ENCODE data around the gene GNAS.

GNAS gene

DNA sequence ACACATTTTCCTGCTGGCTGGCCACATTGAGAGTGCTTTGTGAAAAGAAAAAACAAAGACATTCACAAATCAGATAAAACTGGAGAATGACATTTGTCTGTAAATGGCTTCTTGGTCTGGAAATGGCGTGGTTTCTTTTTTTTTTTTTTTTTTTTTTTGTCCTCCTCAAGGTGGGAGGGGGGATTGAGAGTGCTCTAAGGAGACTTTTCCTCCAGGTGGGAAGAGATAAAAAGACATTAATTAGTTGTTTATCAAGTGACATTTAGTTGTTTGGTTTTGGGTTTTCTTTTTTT lies 40.4 kb downstream of the GNAS start:
- TF ChIP-seq, protein P1, sequence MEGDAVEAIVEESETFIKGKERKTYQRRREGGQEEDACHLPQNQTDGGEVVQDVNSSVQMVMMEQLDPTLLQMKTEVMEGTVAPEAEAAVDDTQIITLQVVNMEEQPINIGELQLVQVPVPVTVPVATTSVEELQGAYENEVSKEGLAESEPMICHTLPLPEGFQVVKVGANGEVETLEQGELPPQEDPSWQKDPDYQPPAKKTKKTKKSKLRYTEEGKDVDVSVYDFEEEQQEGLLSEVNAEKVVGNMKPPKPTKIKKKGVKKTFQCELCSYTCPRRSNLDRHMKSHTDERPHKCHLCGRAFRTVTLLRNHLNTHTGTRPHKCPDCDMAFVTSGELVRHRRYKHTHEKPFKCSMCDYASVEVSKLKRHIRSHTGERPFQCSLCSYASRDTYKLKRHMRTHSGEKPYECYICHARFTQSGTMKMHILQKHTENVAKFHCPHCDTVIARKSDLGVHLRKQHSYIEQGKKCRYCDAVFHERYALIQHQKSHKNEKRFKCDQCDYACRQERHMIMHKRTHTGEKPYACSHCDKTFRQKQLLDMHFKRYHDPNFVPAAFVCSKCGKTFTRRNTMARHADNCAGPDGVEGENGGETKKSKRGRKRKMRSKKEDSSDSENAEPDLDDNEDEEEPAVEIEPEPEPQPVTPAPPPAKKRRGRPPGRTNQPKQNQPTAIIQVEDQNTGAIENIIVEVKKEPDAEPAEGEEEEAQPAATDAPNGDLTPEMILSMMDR (IDR thresholded peaks at IDR 0.05; ENCODE audit: insufficient read depth, low read length, missing control alignments): no peak
- ChIA-PET POLR2A (no interaction called here), CTCF (no interaction called here)
- DNase-seq (ENCODE audit: low read depth, low spot score): no peak
- peak overlapping the region; percentile 71 for H3K4me3 ChIP-seq (ENCODE audit: low read depth, low read length)

DNA sequence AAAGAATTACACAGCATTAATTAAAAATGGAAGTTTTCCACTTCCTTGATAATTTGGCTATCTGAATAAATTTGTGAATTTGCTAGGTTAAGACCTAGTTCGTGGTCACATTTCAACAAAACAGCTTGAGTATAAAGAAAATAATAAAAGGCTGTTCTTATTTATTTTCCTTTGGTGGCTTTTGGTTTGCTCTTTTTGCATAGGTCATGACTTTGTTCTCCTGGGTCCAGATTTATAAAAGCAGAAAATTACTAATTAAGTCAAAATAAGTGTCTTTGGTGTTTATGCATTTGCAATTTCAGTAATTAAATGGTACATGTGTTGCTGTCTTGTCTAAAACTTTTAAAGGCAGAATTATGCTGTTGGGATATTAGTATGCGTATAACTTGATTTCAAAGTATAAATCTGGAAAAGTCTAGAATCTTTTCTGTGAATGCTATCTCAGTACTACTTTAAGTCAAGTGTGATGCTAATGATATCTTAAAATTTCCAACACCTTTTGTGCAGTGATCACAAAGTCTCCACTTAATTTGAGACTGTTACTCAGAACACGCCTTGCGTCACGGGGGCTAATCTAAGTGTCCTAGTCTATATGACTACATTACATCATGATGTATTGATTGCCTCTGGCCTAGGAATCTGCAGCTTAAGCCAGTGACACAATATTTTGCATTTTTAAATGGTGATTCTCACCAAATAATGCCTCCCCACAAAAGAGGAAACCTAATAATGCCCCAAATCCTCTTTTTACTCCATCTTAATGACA lies 41.0 kb downstream of the GNAS start:
- TF ChIP-seq, protein P1 (IDR thresholded peaks at IDR 0.05; ENCODE audit: insufficient read depth, low read length, missing control alignments): no peak
- ChIA-PET CTCF (no interaction called here), POLR2A (interaction anchor here (0.6 kb wide), 1 partner anchor 93 kb away, joined by 3 read pairs; no protein-coding TSS in a partner anchor)
- peak overlapping the region; percentile 71 for H3K4me3 ChIP-seq (ENCODE audit: low read depth, low read length)
- DNase-seq (ENCODE audit: low read depth, low spot score): no peak

DNA sequence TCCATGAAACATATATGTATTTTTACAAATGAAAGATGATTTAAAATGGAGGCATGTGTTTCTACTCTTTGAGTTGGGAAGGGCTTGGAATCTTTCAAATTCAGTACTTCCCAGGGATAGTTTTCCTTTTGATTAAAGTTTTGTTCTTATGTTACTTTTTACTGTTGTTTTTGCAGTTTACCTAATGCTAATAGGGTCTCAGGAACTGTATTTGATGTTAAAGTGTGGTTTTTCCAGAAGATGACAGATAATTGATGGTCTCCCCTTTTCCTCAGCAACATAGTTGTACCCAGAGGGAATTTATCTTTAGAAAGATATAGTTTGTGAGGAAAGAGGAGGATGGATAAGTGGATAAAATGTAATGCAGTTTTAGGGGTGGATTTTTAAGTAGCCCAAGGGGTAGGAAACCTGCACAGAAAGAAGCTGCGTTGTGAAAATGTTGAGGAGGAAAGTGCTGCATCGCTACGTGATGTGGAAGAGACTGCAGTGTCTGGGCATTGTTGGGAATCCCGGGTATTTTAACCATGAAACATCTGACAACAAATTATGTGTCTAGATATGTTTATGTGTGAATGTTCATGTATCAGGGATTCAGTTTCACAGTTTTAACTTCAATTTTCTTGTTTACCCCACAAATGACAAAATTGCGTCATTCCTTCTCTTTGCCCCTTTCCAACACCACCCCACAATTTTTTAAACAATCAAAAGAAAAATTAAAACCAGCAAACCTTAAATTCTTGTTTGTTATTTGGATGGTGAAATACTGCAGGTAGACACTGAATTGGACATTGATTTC lies 42.3 kb downstream of the GNAS start:
- H3K4me3 ChIP-seq (ENCODE audit: low read depth, low read length): peak overlapping the region; percentile 71
- DNase-seq (ENCODE audit: low read depth, low spot score): no peak
- ChIA-PET CTCF (no interaction called here), POLR2A (no interaction called here)
- TF ChIP-seq, protein P1 (IDR thresholded peaks at IDR 0.05; ENCODE audit: insufficient read depth, low read length, missing control alignments): no peak

DNA sequence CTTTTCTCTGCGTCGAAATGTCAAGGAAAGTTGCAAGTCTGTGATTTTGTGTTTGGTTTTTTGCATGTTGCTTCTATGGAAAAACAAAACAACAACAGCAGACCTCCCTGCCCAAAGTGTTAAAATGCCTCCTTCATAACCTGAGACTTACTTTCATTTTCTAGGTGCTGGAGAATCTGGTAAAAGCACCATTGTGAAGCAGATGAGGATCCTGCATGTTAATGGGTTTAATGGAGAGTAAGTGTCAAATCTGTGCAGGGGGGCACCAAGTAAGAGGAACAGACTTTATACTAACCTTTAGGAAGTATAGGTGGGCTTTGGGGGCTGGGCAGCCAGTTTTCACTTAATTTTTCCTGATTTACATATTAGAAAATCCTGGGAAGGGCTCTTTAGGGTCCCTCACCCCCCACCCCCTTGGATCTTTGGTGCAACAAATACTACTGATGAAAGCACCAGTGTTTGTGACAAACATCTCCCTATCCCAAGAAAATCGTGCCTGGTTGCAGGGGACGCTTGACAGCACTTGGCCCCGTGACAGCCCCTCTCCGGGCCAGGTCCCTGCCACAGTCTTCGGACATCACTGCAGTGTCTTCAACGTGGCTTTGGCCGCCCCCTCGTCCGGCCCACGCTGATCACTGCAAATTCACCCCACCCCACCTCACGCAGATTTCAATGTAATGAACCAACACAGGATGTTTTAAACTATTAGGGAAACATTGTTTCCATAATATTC lies 43.1 kb downstream of the GNAS start:
- ChIA-PET CTCF (no interaction called here), POLR2A (no interaction called here)
- TF ChIP-seq, protein P1 (IDR thresholded peaks at IDR 0.05; ENCODE audit: insufficient read depth, low read length, missing control alignments): no peak
- H3K4me3 ChIP-seq (ENCODE audit: low read depth, low read length): peak overlapping the region; percentile 71; the same call in 1 of the 2 replicates
- DNase-seq (ENCODE audit: low read depth, low spot score): no peak

DNA sequence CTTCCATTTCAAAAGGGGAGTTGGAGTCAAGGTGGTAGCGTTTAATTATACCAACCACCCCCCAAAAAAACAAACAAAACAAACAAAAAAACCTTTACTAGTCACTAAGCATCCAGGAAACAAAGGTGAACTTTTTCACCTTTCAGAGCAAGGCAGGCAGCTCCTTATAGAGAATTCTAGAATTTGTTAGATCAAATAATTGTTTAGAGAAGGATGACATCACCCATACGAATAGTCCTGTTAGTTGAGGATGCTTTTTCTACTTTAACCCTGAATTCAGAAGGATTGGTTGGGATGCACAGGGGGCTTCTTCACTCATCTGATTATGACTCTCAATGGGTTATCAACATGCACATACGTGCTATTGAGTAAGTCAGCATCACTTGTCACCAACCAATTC lies 44.3 kb downstream of the GNAS start:
- no peak overlapping the region for H3K4me3 ChIP-seq (ENCODE audit: low read depth, low read length)
- TF ChIP-seq, protein P1 (IDR thresholded peaks at IDR 0.05; ENCODE audit: insufficient read depth, low read length, missing control alignments): no peak
- CTCF ChIA-PET: interaction anchor here (1.2 kb wide), 1 partner anchor 11 kb away, joined by 4 read pairs; no protein-coding TSS in a partner anchor
- no peak for DNase-seq (ENCODE audit: low read depth, low spot score)
- POLR2A ChIA-PET: interaction anchor here (0.8 kb wide), 1 partner anchor 80 kb away, joined by 3 read pairs; no protein-coding TSS in a partner anchor
